Smooth muscle cell (in vitro differentiated cells): Measurements from ENCODE around the gene GRAMD2A. TPM values are rescaled to one million over a fixed set of nuclear protein-coding genes. Genes with fewer than 3 reads are reported as not detected.

Experiments
- DNase-seq: peaks from one replicate; lab custom pipeline; 2025; ENCODE audit not compliant: unreplicated experiment; lab: John Stamatoyannopoulos, UW
- H2AFZ ChIP-seq: fragments of 200-600 bp; sonication (generic); 2 replicates; pipeline ENCODE4 v1.6.0; 2016; ENCODE audit warnings: antibody characterized with exemption, low read depth, mild to moderate bottlenecking
- H3F3A ChIP-seq: fragments of 200-600 bp; sonication (generic); 2 replicates; pipeline ENCODE4 v1.6.0; 2017; ENCODE audit warnings: antibody characterized with exemption, low read depth
- H3K27ac ChIP-seq: fragments of 200-600 bp; sonication (generic); 2 replicates; pipeline ENCODE4 v1.5.1; 2016; ENCODE audit warnings: low read depth, mild to moderate bottlenecking
- H3K27me3 ChIP-seq: fragments of 200-600 bp; sonication (generic); 2 replicates; pipeline ENCODE4 v1.6.1; 2016; ENCODE audit warnings: low read depth, mild to moderate bottlenecking
- H3K36me3 ChIP-seq: fragments of 200-600 bp; sonication (generic); 2 replicates; pipeline ENCODE4 v1.5.1; 2016; ENCODE audit warnings: low read depth
- H3K4me1 ChIP-seq: fragments of 200-600 bp; sonication (generic); 2 replicates; pipeline ENCODE4 v1.5.1; 2016; ENCODE audit warnings: low read depth
- H3K4me2 ChIP-seq: fragments of 200-600 bp; sonication (generic); 2 replicates; pipeline ENCODE4 v1.6.0; 2016; ENCODE audit warnings: mild to moderate bottlenecking
- H3K4me3 ChIP-seq: fragments of 200-600 bp; sonication (generic); 2 replicates; pipeline ENCODE4 v1.5.1; 2016; ENCODE audit warnings: mild to moderate bottlenecking
- H3K79me2 ChIP-seq: fragments of 200-600 bp; sonication (generic); 2 replicates; pipeline ENCODE4 v1.6.0; 2016; ENCODE audit warnings: low read depth, mild to moderate bottlenecking
- H3K9ac ChIP-seq: fragments of 200-600 bp; sonication (generic); 2 replicates; pipeline ENCODE4 v1.6.0; 2016; ENCODE audit warnings: low read depth
- H3K9me3 ChIP-seq: fragments of 200-600 bp; sonication (generic); replicated peaks from 2 replicates; pipeline ENCODE4 v1.5.1; 2016; ENCODE audit warnings: low read depth
- H4K20me1 ChIP-seq: fragments of 200-600 bp; sonication (generic); 2 replicates; pipeline ENCODE4 v1.6.0; 2016; ENCODE audit warnings: low read depth
- CTCF ChIP-seq: fragments of 200-600 bp; sonication (generic); IDR thresholded peaks from 2 replicates; pipeline ENCODE4 v1.5.1; 2017; ENCODE audit warnings: borderline replicate concordance, mild to moderate bottlenecking, antibody characterized with exemption; ENCODE audit not compliant: insufficient read depth, poor library complexity, severe bottlenecking
- WGBS: methylation state at CpG from one replicate; pipeline ENCODE4 v1.1.7; 2016; ENCODE audit warnings: low lambda C conversion rate; 5-methylcytosine and 5-hydroxymethylcytosine counted together
- polyA plus RNA-seq: library from polyadenylated mRNA; unstranded; fragments of >200 nt; fragmentation: Nextera tagmentation; extraction: Ambion mirVana; gene quantifications from 2 replicates; pipeline ENCODE4 v1.2.1, GENCODE V29; 2016
- total RNA-seq: library from RNA; depleted of rRNA; stranded (reverse); fragments of >200 nt; gene quantifications from 2 replicates; pipeline ENCODE4 v1.2.3, GENCODE V29; 2014

The GRAMD2A gene
- total and polyA plus RNA-seq, 2 experiments from 2014 or later = 0.54 to 2.1 TPM

DNA sequence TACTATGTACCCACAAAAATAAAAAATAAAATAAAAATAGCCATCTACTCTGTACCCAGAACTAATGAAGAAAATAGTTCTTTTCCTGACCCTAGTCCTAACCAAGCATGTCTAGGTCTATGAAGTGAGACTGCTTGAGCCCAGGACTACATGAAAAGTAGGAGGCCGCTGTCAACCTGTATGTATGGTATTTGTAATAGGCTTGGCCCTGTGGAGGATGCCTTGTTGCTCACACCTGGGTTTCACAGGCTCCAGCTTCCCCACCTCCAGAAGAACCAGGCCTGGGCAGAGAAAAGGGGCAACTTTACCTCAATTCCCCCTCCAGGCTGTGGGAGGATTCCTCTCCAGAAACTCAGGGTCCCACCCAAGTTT, 40.3 kb upstream of the GRAMD2A start:
- H3K4me1 ChIP-seq = peaks cover 12% of the 10 kb centered on the region
- no peaks in the 10 kb centered on the region for H3K9me3 ChIP-seq
- DNase-seq = no peak
- peaks cover 5% of the 10 kb centered on the region for H3K79me2 ChIP-seq
- WGBS = 87% methylated on average over 1 of the region's 1 CpG
- peak overlapping the region; percentile 96 for H3K27ac ChIP-seq
- no peaks in the 10 kb centered on the region for H3K27me3 ChIP-seq
- peak overlapping the region; percentile 58 for H3K9ac ChIP-seq
- H3K4me3 ChIP-seq = no peak overlapping the region
- peaks cover 8% of the 10 kb centered on the region for H3F3A ChIP-seq
- no peak for TF ChIP-seq CTCF
- H3K4me2 ChIP-seq = peak overlapping the region; percentile 58
- no peaks in the 10 kb centered on the region for H3K36me3 ChIP-seq
- no peak overlapping the region for H2AFZ ChIP-seq
- no peaks in the 10 kb centered on the region for H4K20me1 ChIP-seq

DNA sequence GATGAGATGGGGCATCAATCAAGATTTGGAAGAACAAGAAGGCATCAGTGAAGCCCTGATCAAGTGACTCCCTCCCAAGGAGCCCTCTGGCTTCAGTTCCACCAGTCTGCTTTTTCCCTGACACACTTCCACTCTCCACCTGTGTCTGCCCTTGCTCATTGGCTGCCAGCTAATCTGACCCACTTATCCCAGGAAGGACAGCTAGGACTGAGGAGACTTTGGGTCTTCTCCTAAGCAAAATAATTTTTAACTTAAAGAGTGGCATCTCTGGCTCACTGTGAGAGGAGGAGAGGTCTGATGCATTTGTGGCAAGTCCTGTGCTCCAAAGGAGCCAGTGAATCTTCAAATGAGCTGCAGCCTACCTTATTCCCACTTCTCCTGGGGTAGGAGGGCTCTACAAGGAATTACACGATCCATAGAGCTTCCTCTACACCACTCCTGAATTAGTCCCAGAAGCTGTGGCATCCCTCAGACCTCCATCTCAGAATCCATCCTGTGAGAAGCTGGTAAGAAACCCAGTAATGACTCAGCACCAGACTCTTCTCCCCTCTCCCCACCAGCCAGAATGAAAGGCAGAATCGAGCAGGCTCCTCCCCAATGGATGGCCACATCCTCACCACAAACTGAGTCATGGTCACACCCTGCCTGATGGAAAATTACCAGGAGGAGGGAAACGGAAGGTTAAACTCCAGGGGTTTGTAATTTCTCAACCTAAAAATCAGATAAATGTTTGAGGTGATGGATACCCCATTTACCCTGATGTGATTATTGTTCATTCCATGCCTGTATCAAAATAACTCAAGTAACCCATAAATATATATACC, 39.7 kb upstream of the GRAMD2A start:
- Histone ChIP-seq H3K4me3 (peak overlapping the region; percentile 12), H3K4me1 (peaks cover 12% of the 10 kb centered on the region), H4K20me1 (no peaks in the 10 kb centered on the region), H3K79me2 (peaks cover 5% of the 10 kb centered on the region), H3F3A (peaks cover 12% of the 10 kb centered on the region), H3K27me3 (no peaks in the 10 kb centered on the region), H3K36me3 (no peaks in the 10 kb centered on the region), H3K9me3 (no peaks in the 10 kb centered on the region), H3K4me2 (peak overlapping the region; percentile 77), H3K9ac (peak overlapping the region; percentile 60), H3K27ac (peak overlapping the region; percentile 96), H2AFZ (no peak overlapping the region)
- no peak for TF ChIP-seq CTCF
- WGBS = 0% methylated on average over 3 of the region's 3 CpGs
- DNase-seq = peak; percentile 38

- 83% methylated on average over 2 of the region's 2 CpGs for WGBS
- Histone ChIP-seq H4K20me1 (no peaks in the 10 kb centered on the region), H3K9ac (peak overlapping the region; percentile 60), H3K36me3 (no peaks in the 10 kb centered on the region), H3K4me3 (no peak overlapping the region), H3K27me3 (no peaks in the 10 kb centered on the region), H3K4me1 (peaks cover 17% of the 10 kb centered on the region), H3K27ac (peak overlapping the region; percentile 96), H3K4me2 (peak overlapping the region; percentile 77), H3F3A (peaks cover 17% of the 10 kb centered on the region), H2AFZ (no peak overlapping the region), H3K79me2 (peaks cover 5% of the 10 kb centered on the region), H3K9me3 (no peaks in the 10 kb centered on the region)
- no peak for TF ChIP-seq CTCF
- no peak for DNase-seq
Measured at GRCh38 chr15:72236381-72237003, 38.9 kb upstream of the GRAMD2A start.
